Right ventricle myocardium inferior (tissue), 1 donor: ENCODE data around the gene XG. TPM values are rescaled to one million over a fixed set of nuclear protein-coding genes. Genes with fewer than 3 reads are reported as not detected.
"Not testable (repeated sequence)": the region's sequence is repeated elsewhere in the genome, so short reads cannot be mapped to it uniquely, and the experiment has no call there.

ENCODE experiments used
- ATAC-seq: fragments of 200-7000 bp; cut with Tn5 transposase; one replicate; pipeline ENCODE4 v1.9.1; 2020; ENCODE audit warnings: mild to moderate bottlenecking, moderate library complexity
- DNase-seq: peaks from one replicate; pipeline ENCODE4 v3.0.0; 2021; ENCODE audit errors: missing footprints
- intact Hi-C: fragments of 100-400 bp; cut with DNase I; formaldehyde crosslinking; loops from one replicate; pipeline ENCODE4 v1.11.0; 2022
- total RNA-seq: library from RNA; stranded (reverse); fragmentation: NEBNext Ultra II Directional; extraction: Animal tissue kit (Norgen Biotek cat#: 25700); gene quantifications from one replicate; pipeline ENCODE4 v1.2.1, GENCODE V29; 2021
- donor health status: DM: no; HTN: yes; CAD: no; lungs with severe emphysema.

Gene XG
- total RNA-seq, 1 donor from 2014 or later, result 0.19 TPM

DNA sequence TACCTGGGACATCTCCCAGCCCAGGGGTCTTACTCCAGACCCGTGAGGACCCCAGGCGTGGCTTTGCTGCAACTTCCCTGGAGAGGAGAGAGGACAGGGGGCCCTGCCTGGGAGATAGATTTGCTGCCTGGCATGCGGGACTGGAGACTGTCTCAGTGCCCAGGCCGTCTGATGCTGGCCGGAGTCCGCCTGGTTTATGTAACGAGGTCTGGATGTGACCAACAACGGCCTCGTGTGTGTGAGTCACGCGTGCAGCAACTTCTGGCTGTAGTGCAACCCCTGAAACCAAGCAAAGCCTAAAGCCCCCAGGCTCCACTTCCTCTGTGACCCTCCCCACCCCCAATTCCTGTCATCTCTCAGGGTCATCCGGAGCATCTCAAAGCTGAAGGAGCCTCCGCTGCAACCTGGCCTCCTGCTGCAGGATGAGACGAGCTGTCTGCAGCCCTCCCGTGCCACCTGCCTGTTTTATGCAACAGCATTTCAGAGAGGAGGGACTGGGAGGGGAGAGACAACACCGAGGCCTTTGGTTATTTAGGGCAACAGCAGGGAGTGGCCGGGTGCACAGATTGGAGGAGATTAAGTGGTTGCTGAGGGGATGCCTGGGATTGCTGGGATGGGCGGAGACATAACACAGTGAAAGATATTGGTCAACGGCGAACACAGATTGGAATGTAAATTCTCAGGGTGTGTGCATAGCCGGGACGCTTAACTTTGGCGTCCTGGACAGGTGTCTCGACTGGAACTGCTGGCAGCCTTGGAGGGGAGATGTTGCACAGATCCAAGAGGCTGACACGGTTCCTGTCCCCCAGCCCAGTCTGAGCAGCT, 16.0 kb downstream of the XG start:
- ATAC-seq (peak; percentile 61), DNase-seq (no peak)
- intact Hi-C loops, result no loop called here

DNA sequence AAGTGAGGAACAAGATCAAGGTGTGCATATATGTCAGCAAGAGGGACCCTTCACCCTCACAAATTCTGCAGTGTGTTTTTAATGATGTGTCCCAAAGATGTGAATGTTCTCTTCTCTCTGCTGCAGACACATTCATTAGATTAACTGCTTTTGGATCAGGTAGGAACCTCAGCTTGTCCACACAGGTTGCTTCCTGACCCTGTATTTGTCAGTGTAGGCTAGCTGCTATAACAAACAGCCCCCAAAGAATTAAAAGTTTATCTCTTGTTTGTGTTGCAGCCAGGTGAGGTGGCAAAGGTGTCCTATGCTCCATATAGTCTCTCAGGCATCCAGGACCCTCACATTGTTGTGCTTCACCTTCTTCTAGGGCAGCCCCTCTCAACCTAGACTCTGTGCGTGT, 17.8 kb downstream of the XG start:
- DNase-seq (no peak), ATAC-seq (no peak)
- intact Hi-C loops, result no loop called here

DNA sequence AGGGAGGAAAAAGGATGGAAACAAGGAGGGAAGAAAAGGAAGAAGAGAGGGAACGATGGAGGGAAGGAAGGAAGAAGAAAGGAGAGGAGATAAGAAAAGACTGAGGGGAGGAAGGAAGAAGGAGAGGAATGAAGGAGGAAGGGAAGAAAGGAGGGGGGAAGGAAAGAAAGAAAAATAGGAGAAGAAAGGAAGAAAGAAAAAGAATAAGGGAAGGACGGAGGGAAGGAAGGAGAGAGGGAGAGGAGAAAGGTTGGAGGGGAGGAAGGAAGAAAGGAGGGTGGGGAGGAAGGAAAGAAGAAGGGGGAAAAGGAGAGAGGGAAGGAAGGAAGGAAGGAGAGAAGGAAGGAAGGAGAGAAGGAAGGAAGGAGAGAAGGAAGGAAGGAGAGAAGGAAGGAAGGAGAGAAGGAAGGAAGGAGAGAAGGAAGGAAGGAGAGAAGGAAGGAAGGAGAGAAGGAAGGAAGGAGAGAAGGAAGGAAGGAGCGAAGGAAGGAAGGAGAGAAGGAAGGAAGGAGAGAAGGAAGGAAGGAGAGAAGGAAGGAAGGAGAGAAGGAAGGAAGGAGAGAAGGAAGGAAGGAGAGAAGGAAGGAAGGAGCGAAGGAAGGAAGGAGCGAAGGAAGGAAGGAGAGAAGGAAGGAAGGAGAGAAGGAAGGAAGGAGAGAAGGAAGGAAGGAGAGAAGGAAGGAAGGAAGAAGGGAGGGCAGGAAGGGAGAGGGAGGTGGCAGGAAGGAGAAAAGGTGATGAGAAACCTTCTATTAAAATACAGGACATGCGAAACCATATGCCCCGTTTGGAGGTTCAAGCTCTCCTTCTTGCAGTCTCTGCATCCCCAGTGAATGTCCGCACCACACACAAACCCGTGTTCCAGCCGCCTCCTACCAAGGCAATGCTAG, 21.6 kb downstream of the XG start:
- intact Hi-C loops, ATAC-seq, DNase-seq: not testable (repeated sequence)

DNA sequence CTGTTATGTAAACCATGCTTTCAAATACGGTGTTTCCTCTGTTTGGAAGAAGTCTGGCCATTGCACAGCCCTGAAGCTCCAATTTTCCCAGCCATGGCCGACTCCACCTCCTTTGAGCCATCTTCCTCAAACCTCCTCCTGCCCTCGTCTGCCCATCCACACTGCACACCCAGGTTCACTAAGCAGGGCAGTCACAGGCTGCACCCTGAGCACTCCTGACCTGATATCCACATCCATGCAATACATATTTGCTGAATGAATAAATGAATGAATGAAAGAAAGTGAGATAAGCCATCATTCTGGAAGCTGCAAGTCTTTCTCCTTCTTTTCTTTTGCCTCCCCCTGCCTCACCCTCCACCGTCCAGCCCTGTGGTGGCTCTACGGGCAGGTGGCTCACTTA, 22.2 kb downstream of the XG start:
- ATAC-seq, result no peak
- no peak for DNase-seq
- intact Hi-C loops, result no loop called here

DNA sequence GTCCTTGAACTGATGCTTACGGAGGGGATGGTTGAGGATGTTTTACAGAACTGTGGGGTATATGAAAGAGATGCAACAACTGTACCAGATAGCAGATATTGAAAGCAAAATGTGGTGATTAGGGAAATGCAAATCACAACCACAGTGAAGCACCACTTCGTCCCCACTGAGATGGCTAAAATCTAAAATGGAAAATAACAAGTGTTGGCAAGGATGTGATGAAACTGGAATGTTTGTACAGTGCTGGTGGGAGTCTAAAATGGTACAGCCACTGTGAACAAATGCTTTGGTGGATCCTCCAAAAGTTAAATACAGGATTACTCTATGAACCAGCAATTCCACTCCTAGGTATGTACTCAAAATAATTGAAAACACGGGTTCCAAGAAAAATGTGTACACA, 22.9 kb downstream of the XG start:
- ATAC-seq (no peak), DNase-seq (no peak)
- intact Hi-C loops, result no loop called here

DNA sequence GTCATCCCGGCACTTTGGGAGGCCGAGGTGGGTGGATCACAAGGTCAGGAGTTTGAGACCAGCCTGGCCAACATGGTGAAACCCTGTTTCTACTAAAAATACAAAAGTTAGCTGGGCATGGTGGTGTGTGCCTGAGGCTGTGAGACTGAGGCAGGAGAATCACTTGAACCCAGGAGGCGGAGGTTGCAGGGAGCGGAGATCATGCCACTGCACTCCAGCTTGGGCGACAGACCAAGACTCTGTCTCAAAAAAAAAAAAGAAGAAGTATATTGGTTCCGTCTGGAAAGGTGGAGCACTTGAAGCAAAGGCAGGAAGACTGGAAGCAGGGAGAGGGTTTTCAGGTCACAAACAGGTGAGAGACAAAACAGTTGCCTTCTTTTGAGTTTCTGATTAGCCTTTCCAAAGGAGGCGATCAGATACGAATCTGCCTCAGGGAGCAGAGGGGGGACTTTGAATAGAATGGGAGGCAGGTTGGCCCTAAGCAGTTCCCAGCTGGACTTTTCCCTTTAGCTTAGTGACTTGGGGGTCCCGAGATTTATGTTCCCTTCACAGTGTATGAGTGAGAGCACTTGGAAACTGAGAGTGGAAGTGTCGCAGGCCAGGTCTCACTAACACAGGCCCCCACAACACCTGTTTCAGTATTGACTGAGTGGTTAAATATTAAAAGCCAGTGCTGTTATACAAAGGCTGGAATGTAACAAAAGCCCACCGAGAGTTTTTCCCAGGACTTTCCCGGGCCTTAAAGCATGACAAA, 28.8 kb downstream of the XG start:
- ATAC-seq, intact Hi-C loops, DNase-seq: not testable (repeated sequence)

DNA sequence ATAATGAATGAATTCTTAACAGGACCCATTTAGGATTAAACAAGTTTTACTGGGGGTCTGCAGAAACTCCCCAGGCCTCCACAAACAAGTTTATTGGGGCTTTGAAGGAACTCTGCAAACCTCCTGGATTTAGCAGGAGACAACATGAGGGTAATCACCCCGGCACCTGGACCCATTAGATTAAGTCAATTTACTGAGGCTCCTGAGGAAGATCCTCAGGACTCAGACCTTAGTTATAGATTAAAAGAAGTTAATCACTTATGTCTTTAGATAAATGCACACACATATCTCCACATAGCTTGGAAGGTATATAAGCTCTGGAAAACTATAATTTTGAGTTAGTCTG, 29.4 kb downstream of the XG start:
- ATAC-seq, result no peak
- intact Hi-C loops, result no loop called here
- DNase-seq, result no peak

DNA sequence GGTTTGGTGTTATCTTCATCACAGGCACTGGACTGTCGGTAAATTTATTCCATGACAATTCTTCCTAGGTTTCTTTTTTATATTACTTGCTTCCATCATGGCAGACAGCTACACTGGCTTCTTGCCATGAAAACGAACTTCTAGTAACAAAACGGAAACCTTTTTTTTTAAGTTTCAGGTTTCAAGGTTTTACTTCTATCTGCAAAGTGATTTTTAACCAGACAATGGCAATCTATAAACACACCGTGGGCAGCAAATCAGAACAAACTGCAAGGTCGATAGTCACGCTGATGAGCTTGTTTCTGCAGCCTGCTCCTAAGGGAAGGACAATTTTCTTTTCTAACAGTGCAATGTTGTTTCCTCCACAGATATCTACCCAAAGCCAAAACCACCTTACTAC, 29.9 kb downstream of the XG start:
- no peak for DNase-seq
- intact Hi-C loops, result no loop called here
- no peak for ATAC-seq

DNA sequence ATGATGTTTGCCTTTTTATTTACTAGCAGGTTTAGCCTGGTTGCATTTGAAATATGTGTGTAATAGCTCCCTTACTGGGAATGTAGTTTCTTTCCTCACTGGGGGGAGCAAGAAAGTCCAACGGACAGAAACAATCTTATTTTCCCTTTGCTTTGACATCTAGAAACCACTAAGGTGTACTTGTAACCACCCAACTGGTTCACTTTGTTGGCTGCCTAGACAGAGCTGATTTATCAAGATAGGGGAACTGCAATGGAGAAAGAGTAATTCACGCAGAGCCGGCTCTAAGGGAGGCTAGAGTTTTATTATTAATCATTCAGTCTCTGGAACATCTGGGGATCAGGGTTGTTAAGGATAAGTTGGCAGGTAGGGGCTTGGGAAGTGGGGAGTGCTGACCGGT, 30.3 kb downstream of the XG start:
- intact Hi-C loops, result no loop called here
- ATAC-seq (no peak), DNase-seq (no peak)

DNA sequence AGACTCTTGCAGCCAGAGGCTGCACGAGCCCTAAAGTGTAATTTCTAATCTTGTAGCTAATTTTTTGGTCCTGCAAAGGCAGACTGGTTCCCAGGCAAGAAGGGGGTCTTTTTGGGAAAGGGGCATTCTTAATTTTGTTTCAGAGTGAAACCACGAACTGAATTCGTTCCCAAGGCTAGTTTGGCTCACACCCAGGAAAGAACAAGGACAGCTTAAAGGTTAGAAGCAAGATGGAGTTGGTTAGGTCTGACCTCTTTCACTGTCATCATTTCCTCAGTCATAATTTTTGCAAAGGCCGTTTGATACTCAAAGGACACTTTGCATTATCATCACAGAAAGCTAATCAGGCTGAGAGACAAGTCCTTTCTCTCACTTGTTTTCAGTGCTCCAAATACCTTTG, 30.9 kb downstream of the XG start:
- DNase-seq, result no peak
- intact Hi-C loops, result no loop called here
- no peak for ATAC-seq

DNA sequence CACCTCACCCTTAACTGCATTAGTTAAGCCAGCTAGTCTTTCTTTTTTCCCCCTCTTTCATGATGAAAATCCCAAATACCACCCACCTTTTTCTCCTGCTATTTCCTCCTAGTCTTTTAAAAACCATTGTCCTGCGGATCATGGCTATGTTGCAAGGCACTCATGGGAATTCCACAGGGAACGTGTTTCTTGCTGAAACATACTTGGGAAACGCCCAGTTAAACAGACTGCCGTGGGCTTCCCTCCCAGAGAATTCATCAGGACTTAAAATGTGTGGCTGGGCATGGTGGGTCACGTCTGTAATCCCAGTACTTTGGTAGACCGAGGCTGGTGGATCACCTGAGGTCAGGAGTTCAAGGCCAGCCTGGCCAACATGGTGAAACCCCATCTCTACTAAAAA, 32.2 kb downstream of the XG start:
- intact Hi-C loops, result no loop called here
- ATAC-seq (peak; percentile 37), DNase-seq (no peak)

DNA sequence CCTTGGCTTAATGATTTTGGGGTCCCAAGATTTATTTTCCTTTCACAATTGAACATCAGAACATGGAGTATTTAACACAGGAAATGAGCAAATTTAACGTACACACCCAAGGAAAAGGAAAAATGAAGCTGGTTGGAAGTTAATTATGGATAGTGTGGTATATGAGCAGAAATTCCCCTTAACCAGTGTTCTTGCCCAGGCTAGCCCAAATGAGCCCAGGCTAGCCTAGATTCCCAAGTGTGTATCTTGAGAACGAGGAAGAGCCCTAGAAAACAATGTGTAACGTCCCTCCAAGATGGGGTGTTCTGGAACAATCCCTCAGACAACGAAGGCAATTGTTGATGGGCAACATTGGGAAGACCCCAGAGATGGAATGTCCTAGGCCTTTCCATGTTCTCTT, 33.7 kb downstream of the XG start:
- intact Hi-C loops, result no loop called here

DNA sequence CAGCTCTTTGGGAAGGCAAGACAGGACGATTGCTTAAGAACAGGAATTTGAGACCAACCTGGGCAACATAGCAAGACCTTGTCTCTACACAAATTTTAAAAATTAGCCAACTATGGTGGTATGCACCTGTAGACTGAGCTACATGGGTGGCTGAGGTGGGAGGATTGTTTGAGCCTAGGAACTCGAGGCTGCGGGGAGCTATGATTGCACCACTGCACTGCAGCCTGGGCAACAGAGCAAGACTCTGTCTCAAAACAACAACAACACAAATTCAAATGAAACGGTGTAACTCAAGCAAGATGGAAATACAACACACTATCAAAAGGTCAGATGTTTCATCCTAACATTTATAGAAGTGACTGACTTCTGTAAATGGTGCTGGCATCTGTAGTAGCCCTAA, 37.1 kb downstream of the XG start:
- ATAC-seq (no peak), DNase-seq (no peak)
- intact Hi-C loops, result no loop called here

More for the DNA sequence above, 33.7 kb downstream of the XG start:
- ATAC-seq (no peak), DNase-seq (no peak)

DNA sequence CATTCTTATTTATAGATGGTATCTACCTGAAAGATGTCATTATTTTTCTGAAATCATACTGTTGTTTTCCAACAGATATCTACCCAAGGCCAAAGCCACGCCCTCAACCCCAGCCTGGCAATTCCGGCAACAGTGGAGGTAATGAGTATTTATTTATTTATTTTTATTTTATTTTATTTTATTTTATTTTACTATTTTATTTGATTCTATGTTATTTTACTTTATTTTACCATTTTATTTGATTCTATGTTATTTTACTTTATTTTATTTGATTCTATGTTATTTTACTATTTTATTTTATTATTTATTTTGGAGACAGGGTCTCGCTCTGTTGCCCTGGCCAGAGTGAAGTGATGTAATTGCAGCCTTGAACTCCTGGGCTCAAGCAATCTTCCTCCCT, 37.7 kb downstream of the XG start:
- intact Hi-C loops, result no loop called here
- ATAC-seq (no peak), DNase-seq (no peak)

DNA sequence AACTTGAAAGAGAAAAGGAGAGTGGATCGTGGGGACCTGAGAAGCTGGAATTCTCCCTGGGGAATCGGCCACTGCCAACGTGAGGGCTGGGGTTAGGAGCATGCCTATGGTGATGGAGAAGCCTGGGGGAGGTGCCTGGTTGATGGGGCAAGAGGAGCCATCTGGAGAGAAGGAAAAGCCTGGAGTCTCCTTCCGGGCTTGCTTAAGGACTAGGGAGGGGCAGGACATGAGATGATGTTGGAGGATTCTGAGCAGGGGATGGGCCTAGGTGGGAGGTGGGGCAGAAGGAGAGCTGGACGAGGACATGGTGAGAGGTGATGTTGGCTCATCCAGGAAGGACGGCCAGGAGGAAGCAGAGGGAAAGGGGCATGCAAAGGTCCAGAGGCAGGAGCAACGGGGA, 41.9 kb downstream of the XG start:
- intact Hi-C loops, result no loop called here
- no peak for ATAC-seq
- no peak for DNase-seq

DNA sequence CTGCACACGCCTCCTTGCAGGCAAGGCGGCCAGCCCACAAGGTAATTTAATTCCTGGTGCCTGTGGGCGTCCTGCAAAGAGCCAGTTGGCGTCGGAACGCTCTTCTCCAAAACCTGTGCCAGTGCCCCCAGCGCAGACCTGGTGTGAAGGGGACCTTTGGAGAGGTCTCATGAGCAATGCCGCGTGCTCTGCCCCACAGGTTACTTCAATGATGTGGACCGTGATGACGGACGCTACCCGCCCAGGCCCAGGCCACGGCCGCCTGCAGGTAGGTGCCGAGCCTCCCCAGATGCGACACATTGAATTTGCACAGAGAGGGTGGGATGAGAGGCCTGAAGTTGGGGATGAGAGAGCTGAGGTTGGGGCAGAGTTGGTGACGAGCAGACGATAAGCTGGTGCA, 42.5 kb downstream of the XG start:
- ATAC-seq (no peak), DNase-seq (no peak)

DNA sequence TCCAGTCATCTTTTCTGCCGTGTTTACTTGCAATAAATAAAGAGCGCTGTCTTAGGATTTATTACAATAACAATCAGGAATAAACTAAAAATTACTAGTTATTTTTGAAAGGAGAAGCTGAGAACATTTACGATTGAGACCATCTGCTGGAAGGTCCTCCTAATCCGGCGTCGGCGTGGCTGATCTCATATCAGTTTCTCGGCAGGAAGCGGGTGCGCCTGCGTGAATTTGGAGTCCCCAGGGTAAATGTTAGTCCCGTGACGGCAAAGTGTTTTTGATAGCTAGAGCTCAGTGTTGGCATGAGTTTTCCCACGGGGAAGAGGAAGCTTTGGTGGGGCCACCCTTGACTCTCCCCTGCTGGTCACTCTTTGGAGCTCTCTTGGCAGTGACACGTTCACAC, 45.0 kb downstream of the XG start:
- DNase-seq, ATAC-seq, intact Hi-C loops: not testable (repeated sequence)

More for the DNA sequence above, 42.5 kb downstream of the XG start:
- intact Hi-C loops, result no loop called here

DNA sequence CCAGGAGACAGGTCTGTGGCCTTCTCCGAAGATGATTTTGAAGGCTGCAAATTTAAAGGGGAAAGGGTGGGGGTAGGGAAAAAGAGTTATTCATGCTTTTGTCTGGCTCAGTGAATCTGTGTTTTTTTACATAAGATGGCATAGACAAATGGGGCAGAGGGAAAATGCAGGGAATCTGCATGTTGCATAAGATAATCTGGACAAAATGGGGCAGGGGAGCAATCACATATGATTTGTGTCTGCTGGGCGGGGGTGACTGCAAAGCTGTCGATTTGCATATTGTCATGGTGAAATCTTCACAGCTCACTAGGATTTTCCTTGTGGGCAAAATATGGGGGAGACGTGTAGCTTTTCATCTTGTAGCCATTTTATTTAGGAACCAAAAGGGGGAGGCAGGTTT, 47.5 kb downstream of the XG start:
- ATAC-seq (no peak), DNase-seq (no peak)
- intact Hi-C loops, result no loop called here

DNA sequence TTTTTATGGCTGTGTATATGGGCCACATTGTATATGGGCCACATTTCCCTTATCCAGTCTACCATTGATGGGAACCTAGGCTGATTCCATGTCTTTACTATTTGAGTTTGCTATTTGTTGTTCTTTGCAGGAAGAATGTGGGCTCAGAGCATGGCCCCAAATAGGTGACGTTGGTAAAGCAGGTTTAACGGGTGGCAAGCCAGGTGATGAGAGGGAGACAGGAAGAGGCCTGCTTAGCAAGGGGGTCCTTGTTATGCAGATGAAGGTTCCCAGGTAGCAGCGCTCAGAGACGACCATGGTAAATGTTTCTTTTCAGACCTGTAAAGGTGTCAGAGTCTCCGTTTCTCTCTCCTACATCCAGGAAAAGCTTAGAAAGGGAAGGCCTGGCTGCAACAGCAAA, 48.1 kb downstream of the XG start:
- intact Hi-C loops, ATAC-seq, DNase-seq: not testable (repeated sequence)
